ENCODE results near the gene SPRED2.
"Not testable (repeated sequence)": the region's sequence is repeated elsewhere in the genome, so short reads cannot be mapped to it uniquely, and the experiment has no call there.

Gene SPRED2

DNA sequence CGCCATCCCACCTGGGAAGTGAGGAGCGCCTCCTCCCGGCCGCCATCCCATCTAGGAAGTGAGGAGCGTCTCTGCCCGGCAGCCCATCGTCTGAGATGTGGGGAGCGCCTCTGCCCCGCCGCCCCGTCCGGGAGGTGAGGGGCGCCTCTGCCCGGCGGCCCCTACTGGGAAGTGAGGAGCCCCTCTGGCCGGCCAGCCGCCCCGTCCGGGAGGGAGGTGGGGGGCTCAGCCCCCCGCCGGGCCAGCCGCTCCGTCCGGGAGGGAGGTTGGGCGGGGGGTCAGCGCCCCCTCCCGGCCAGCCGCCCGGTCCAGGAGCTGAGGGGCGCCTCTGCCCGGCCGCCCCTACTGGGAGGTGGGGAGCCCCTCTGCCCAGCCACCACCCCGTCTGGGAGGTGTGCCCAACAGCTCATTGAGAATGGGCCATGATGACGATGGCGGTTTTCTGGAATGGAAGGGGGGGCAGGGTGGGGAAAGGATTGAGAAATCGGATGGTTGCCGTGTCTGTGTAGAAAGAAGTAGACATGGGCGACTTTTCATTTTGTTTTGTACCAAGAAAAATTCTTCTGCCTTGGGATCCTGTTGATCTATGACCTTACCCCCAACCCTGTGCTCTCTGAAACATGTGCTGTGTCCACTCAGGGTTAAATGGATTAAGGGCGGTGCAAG lies 93.4 kb downstream of the SPRED2 start:
- DNase-seq: not testable (repeated sequence)

DNA sequence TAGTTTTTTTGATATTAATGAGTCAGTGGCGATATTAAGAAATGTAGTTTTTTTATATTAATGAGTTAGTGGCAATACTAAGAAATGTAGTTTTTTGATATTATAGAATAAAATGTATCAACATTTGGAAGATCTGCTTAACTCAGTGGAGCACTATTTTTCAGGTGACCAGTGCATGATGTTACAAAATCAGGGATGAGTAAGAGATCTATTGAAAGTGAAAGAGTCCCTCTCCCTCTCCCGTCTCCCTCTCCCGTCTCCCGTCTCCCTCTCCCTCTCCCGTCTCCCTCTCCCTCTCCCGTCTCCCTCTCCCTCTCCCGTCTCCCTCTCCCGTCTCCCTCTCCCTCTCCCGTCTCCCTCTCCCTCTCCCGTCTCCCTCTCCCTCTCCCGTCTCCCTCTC lies 94.5 kb downstream of the SPRED2 start:
- DNase-seq: not testable (repeated sequence)

DNA sequence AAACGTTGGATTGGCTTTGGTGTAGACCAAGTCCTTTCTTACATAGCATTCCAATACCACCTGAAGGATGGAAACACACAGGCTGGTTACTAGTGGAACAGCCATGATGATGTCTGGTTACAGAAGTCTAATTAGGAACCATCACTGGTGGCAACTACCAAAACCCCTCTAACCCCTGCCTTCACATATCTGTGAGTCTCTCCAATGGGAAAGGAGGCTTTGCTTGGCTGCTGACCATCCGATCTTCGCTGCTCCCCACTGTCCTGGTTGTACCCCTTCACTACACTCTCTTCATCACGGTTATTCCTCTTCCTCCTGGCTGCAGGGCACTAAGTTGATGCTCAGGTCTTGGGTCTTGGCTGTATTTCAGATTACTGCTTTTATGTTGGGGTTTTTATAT lies 97.7 kb downstream of the SPRED2 start:
- no peak for DNase-seq

DNA sequence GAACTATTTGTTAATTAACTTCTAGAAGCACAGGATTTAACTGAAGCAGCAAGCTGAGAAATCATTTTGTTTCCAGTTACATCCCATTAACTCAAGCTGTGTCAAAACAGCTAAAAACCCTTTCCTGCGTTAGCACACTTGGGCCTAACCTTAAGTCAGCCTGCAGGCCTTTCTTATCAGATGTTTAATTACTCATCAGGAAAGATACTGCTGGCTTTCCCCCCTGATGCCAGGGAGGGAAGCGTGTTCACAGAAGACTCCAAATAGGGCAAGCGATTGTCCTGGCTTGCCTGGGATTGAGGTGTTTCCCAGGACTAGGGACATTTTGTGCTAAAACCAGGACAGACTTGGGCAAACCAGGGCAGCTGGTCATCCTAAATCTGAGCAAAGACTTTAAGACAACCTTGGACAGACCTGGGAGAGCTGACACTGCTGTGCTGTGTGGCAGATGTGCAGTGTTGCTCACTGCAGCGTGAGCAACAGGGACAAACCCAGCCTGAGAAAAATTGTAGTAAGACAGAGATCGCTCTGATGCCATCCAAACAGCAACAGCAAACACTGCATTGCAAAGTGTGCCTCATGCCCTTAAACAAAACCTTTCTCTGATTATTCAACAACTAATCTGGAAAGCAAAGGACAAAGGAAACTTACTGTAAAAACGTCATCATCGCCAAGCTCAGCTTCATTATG lies 100.9 kb downstream of the SPRED2 start:
- no peak for DNase-seq

DNA sequence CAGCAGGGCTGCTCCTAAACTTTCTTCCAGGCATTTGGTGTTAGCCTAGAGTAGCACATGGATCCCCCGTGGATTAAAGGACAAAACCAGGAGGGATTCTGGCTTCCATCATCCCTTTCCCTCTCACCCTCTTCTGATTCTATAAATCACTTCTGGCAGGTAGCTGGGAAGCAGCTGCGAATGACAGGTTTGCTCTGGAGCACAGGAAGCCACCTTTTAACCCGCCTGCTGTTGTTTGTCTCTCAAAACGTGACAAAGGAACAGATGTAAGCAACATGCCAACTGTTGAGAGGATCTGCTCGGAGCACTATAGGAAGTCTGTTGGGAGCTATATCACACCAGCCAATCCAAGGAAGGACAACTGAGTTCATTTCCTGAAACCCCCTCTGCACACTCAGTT lies 102.9 kb downstream of the SPRED2 start:
- no peak for DNase-seq

DNA sequence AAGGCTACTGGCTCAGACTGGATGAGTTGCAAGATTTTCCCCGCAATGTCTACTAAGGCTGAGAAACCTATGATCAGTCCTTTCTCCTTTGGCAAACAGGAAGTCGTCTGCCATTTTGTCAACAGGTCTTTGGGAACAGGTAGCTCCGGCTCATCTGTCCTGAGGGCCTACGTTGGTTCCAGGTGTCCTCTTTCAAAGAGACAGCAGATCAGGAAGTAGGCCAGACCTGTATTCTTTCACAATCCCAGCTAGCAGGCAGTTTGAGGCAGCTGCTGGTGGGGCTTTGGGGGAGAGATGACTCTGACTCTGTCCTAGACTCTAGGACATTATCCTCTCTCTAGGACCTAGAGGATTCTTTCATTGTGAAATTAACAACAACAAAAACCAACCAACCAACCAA lies 106.1 kb downstream of the SPRED2 start:
- no peak for DNase-seq

DNA sequence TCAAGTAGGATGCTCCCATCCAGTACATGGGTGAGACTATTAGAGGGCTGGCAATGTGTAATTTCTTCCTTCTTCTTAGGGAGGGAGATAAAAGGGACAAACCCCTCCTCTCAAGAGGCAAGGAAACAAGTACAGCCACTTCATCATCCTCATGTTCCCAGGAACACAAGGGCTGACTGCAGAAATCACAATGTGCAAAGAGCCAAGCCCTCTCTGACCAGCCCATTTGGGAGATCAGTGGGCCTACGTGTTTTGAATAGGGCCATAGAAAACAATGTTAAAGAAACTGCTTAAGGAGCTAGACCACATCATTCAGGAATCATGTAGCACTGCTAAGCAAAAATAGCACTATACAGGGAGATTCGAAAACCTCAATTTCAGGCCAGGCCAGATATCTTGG lies 107.3 kb downstream of the SPRED2 start:
- DNase-seq: no peak

DNA sequence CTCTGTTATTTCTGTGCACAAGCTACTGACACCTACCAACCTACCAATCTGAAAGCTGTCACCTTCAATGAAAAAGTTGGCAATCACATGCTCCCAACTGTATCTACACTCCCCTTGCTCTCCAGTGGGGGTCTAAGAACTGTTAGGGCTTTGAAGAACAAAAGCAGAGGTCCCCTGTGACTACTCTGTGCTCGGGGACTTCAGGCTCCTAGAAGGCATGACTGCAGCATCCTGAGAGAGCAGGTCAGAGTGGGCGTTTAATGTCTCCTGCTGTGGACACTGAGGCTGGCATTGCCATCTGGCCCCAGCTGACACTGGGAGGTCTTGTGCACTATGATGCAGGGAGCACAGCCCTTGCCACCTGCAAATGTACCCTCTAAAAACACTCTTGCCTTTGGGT lies 111.5 kb downstream of the SPRED2 start:
- DNase-seq: no peak

DNA sequence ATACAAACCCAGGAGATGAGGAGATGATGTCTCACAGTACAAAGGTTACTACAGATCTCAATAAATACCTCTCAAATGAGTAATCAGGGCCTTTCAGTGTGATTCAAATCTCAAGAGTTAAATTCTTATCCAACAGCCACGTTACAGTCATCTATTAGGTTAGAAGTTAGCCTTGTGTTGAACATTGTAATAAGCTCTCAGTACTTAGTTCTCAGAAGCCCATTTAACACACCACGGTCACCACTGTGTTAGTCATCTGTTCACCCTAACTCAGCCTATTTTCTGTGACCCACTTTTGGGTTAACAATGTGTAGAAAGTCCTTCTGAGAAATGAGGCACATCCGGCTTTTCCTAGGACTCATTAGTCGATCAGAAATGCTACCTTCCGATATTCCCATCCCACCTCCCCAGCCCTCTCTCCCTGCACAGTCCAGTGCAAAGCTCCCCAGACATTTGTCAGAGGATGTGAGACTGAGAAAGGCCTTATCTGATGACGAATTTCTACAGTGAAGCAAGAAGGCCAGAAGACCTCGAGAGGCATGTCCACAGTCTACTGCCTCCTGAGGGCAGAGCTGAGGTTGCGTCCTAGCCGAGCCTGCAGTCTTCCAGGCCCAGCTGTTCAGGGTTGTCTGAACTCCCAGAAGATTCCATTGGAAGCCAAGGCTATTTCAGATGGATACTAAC lies 112.2 kb downstream of the SPRED2 start:
- DNase-seq: no peak

DNA sequence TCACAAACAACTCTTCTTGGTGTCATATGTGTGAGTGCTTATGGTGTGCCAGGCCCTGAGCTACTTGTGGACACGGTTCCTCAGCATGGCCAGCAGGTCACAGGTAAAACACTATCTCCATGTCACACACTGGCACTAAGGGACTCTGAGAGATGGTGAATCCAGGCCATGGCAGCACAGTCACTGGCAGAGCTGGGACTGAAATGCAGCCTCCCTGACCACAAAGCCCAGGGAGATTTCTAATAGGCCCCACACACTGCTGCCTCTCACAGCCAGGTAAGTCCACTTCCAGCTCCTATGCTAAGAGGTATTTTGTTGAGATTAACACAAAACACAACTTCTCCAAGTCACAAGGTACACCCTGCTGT lies 112.7 kb downstream of the SPRED2 start:
- DNase-seq: no peak

DNA sequence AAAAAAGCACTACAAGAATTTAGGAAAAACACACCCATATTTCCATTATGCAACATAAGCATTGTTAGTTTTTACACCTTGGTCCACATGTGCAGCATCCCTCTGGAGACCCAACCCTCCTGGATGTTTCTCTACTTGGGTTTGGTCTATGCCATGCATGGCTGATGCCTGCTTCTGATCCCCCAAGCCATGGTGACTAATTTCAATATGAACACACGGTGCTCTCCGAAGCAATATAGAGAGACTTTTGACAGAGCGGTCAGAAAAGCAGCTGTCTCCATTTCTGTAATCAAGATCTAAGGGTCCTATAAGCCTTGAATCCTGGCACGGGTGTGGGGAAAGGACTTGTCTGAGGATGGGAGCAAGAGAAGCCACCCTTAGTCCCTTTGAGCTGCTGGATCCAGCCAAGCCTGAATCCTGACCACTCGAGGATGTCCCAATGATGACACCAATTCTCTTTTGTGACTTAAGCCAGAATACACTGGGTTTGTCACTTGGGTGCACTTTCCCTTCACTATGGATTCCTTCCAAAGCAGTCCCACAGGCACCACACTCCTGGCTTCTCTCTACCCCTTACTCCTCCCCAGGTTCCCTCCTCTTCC lies 113.2 kb downstream of the SPRED2 start:
- no peak for DNase-seq

DNA sequence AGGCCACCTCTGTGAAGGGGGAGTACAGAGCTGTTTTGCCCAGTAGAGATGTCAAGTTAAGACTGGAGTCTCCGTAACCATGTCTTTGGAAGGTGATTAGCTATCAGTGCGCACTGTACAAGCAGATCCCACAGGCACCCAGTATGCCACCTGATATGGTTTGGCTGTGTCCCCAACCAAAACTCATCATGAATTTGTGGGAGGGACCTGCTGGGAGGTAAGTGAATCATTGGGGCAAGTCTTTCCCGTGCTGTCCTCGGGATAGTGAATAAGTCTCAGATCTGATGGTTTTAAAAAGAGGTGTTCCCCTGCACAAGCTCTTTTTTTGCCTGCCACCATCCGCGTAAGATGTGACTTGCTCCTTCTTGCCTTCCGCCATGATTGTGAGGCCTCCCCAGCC lies 114.6 kb downstream of the SPRED2 start:
- DNase-seq: no peak

DNA sequence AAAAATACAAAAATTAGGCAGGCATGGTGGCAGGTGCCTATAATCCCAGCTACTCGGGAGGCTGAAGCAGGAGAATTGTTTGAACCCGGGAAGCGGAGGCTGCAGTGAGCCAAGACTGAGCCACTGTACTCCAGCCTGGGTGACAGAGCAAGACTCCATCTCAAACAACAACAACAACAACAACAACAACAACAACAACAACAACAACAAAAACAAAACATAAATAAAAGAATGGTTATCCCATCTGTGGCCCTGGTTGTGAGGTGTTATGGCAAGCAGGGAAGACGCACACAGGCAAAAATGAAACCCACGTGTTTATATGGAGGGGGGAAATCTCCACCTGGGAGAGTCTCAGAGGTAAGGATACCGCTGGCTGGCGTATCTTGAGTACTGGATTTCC lies 115.0 kb downstream of the SPRED2 start:
- not testable (repeated sequence) for DNase-seq

DNA sequence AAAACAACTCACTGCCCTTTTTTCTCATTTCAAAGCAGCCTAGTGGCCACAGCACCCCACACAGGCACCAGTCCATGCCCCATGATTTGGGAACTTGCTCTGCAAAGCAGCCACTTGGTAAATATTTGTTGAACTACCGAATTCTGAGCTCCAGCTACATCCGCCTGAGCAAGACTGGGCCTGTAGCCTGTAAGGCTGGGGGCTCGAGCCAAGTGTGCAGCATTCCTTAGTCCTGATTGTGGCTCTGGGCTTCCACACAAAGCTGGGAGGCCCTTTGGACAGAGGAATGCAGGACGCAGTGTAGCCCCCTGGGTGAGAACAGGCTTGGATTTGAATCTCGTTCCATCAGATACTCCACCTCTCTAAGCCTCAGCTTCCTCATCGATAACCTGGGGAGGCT lies 116.3 kb downstream of the SPRED2 start:
- DNase-seq: no peak

DNA sequence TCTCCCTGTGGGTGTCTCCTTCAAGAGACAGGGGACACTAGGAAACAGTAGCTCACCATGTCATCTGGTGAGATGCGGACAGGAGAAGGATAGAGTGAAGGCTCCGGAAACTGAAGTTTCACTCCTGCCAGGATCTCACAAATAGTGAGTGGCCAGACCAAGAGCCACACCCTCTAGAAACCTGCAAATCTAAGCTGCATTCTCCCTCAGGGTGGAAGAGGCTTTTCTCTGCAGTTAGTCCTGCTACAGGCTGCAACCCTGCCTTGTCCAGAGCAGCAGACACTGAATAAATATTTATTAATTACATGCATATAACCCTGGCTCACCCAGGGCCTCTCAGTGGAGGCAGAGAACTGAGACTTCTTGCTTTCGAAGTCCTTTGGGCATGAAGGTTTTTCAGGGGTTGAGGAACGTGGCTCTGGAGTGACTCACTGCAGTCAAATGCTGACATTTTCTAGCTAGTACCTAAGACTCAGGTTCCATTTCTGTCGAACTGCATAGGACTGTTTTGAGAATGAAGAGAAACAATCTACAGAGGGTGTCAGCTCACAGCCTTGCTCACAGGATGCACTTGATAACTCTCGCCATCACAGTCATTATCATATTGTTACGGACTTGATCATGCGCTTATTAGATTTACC lies 117.5 kb downstream of the SPRED2 start:
- DNase-seq: no peak

DNA sequence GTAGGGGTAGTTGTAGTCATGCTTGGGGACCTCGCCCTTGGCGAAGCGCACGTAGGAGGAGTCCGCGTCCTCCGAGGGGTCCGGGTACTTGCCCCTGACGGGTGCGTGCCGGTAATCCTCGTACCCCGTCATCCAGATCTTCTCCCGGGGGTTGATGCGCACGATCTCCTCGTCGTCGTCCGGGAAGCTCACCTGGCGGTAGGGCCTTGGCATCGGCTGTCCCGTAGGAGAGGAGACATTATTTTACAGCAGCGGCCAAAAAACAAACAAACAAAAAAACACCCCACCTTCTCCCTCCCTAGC lies 118.5 kb downstream of the SPRED2 start:
- DNase-seq: no peak

DNA sequence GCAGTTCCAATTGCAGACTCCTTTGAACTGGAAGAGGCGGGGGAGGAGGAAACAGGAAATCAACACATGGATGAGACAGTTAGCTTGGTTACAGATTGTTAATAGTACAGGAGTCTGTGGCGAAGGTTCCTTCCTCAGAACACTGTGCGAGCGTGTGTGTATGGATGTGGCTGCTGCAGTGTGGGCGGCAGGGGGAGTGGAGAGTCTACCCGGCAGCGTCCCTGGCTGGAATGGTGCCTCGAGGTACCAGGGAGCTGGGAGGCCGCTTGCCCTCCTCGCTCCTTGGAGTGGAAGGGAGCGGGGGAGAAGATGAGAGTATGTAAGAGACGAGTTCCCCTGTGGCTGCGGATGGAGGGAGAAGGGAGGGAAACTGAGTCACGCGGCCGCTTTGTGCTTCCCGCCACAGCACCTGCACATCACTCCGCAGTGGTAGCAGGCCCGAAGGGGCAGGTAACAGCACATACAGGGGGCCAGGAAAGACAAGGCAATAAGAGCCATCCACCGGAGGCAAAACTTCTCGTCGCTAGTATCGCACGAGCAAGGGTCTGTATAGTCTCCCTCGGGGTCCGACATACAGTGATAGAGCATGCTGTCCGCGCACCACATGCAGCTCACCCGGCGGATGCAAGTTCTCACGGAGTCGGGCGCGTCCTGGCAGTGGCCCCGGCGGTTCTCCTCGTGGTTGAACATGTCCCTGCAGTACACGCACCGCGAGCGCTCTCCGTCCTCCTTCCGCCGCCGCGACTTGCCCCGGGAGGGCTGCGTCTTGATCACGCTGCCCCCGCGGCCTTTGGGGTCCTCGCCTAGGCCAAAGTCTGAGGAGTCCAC lies 119.1 kb downstream of the SPRED2 start:
- DNase-seq: no peak

DNA sequence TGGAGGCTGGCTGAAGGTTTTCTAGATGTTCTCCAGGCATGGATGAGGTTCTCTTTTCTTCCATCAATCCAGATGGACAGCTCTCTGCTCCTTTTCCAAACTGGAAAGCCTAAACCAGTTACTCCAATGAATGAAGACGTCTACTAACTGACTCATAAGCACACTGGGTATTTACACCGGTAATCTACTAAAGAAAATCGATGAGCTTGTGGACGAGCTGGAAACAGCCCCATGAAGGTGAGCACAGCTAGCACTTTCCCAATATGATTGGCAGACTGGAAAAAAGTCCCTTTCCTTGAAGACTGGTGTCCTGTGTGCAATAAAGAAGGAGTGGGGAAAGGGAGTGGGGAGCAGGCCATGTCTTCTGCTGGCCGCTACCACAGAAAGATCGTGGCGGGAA lies 120.8 kb downstream of the SPRED2 start:
- no peak for DNase-seq

DNA sequence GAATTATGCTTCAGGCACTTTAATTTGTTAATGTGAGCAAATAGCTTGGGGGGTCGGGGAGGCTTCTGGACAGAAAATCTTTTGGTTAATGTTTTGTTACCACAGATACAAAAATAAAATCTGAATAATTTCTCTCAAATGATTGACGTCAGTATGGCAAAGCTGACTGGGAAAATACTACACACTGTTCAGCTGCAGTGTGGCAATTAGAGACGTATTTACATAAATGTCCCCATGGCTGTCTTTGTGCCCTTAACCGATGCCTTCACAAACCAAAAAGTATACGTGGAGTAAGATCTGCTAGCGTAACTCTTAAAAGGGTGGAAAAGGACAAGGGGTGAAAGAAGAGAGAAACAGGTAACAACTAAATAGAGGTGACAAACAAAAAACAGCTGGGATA lies 121.3 kb downstream of the SPRED2 start:
- DNase-seq: no peak

DNA sequence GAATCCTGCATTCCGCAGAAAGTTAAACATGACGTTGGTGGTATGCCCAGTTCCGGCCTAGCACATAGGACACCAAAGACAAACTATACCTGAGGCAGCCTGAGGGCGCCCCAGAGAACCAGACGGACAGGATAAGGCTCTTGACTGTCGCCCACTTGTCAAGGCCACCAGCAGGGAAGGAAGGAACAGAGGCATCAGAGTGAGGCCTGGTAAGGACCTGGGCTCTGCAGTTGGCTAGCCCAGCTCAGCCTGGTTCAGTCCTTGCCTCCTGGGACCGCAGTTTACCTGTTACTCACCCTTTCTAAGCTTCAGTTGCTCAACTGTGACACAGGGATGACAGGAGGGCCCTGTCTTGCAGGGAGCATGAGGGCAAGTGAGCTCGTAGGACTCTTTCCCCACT lies 122.7 kb downstream of the SPRED2 start:
- DNase-seq: no peak

DNA sequence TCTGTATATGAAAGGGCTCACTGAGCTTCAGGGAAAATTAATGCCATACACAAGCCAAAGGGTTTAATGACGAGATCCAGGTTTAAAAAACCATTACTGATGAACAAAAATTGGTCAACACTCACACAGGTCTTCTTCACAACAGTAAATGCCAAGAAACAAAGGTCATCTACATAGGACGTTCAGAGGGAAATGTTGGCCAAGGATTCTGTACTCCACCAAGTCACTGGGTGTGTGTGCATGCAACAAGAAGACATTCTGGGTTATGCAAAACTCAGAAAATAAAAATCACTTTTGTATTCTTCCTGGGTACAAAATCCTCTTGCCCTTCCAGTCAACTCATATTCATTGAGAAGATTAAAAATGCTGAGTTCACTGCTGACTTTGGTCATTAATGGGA lies 126.5 kb downstream of the SPRED2 start:
- DNase-seq: no peak

Measured in CD4-positive, alpha-beta T cell treated with Interleukin-6 for 4 hours (primary cell).